Choroid plexus epithelial cell (primary cell): ENCODE results near the gene UTS2B.
A peak's percentile ranks its signal among the peaks of the same experiment; 100 is the strongest.

Experiments used
- DNase-seq: peaks from one replicate; pipeline ENCODE4 v3.0.0-alpha.2; 2010; ENCODE audit warnings: low read depth
- H3K4me3 ChIP-seq: 2 replicates; pipeline ENCODE4 v1.5.1; 2011; ENCODE audit warnings: low read depth, mild to moderate bottlenecking, control low read depth, low read length, moderate library complexity
- TF ChIP-seq, protein P1 (sequence below): conservative IDR thresholded peaks from 2 replicates; pipeline ENCODE4 v1.5.1; 2011; ENCODE audit warnings: low read depth, mild to moderate bottlenecking, control low read depth, inconsistent platforms, low read length, moderate library complexity

Gene UTS2B

GRCh38 chr3:191338177-191338488 lies 7.8 kb upstream of the UTS2B start:
- no peak for DNase-seq
- TF ChIP-seq, protein P1, sequence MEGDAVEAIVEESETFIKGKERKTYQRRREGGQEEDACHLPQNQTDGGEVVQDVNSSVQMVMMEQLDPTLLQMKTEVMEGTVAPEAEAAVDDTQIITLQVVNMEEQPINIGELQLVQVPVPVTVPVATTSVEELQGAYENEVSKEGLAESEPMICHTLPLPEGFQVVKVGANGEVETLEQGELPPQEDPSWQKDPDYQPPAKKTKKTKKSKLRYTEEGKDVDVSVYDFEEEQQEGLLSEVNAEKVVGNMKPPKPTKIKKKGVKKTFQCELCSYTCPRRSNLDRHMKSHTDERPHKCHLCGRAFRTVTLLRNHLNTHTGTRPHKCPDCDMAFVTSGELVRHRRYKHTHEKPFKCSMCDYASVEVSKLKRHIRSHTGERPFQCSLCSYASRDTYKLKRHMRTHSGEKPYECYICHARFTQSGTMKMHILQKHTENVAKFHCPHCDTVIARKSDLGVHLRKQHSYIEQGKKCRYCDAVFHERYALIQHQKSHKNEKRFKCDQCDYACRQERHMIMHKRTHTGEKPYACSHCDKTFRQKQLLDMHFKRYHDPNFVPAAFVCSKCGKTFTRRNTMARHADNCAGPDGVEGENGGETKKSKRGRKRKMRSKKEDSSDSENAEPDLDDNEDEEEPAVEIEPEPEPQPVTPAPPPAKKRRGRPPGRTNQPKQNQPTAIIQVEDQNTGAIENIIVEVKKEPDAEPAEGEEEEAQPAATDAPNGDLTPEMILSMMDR, result no peak
- H3K4me3 ChIP-seq, result no peak overlapping the region

- DNase-seq, result no peak
- TF ChIP-seq, protein P1, result no peak
- H3K4me3 ChIP-seq, result no peak overlapping the region
These were observed 6.5 kb upstream of the UTS2B start for GRCh38 chr3:191336833-191337232.

GRCh38 chr3:191334346-191334893 lies 4.1 kb upstream of the UTS2B start:
- DNase-seq, result no peak
- TF ChIP-seq, protein P1, result no peak
- H3K4me3 ChIP-seq, result no peak overlapping the region

- TF ChIP-seq, protein P1, result no peak
- no peak overlapping the region for H3K4me3 ChIP-seq
- no peak for DNase-seq
These were observed 3.1 kb upstream of the UTS2B start for GRCh38 chr3:191333298-191333880.

DNA sequence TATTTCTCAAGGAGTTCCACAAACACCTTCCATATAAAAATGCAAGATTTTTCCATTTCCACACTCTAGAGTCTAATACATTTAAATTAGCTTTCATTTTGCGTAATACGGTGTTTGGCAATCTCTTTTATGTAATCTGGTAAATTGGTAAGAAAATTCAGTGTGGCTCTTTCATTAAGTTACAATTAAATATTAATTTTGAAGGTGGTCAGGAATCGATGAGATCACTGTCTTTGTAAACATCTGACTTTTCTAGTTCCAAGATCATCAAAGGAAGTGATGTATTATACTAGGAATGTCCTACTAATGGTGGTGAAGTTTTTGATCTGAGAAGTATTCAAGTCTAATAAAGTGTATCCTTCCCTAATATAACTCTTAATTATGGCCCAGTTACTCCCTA lies 1.1 kb upstream of the UTS2B start:
- TF ChIP-seq, protein P1, result no peak
- H3K4me3 ChIP-seq, result peak overlapping the region; percentile 84

DNA sequence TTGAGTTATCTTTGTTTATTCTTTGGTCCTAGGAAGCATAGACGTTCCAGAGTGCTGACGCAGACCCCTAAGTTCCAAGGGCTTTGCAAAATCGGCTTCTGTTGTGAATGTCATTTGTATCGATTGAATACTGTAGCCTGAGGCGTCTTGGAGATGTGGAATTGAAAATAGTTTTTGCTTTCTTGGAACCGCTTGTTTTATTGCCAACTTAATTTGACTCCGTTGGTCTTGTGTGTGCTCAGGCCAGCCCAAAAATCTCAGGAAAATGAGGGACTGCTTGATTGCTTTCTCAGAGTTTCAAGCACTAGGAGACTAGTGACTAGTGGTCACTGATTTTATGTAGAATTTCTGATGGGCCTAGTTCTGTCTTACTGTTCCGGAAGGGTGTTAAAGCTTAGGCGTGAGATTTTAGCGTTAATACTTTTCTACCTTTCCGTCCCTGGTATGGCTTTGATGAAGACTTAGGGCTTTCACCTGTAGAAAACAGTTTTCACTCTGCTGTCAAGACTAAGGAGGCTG lies 263 bp upstream of the UTS2B start:
- peak; percentile 91 for DNase-seq
- TF ChIP-seq, protein P1, result no peak

More for the DNA sequence above, 1.1 kb upstream of the UTS2B start:
- DNase-seq, result peak; percentile 70

More for the DNA sequence above, 263 bp upstream of the UTS2B start:
- peak overlapping the region; percentile 84 for H3K4me3 ChIP-seq
